ENCODE measurements around the gene FRMD1. TPM values are rescaled to one million over a fixed set of nuclear protein-coding genes. Genes with fewer than 3 reads are reported as not detected.

FRMD1 gene
- total and polyA plus RNA-seq, 8 donors, result 0.02 to 0.15 TPM; not detected in 6

GRCh38 chr6:168037856-168038255, 41.2 kb downstream of the FRMD1 start:
- no peak overlapping the region for H3K4me3 ChIP-seq
- peak overlapping the region in 2 of 4 donors; percentile 59 to 60 for H3K27ac ChIP-seq
- H3K4me1 ChIP-seq, result no peaks in the 10 kb centered on the region
- ATAC-seq (no peak), DNase-seq (no peak), FAIRE-seq (no peak)
- H3K36me3 ChIP-seq, result no peaks in the 10 kb centered on the region
- no peaks in the 10 kb centered on the region for H3K27me3 ChIP-seq
- H3K9me3 ChIP-seq, result peaks cover 0 to 8% (median 0%) of the 10 kb centered on the region in 4 donors
- TF ChIP-seq CTCF (IDR thresholded peaks at IDR 0.05), result no peak
- intact Hi-C loops (cut with DNase I), result no loop called here
- WGBS, 2 donors, result 58 to 62% methylated on average over 5 of the region's 5 CpGs

- ATAC-seq, result peak; percentile 29 to 77 (median 43)
- H3K4me3 ChIP-seq, result no peak overlapping the region
- no peaks in the 10 kb centered on the region for H3K36me3 ChIP-seq
- no peaks in the 10 kb centered on the region for H3K4me1 ChIP-seq
- 53 to 59% methylated on average over 6 of the region's 6 CpGs for WGBS, 2 donors
- intact Hi-C loops (cut with DNase I), result no loop called here
- H3K27ac ChIP-seq, result peak overlapping the region in 2 of 4 donors; percentile 59 to 60
- no peak for TF ChIP-seq CTCF (IDR thresholded peaks at IDR 0.05)
- H3K9me3 ChIP-seq, result peaks cover 0 to 8% (median 0%) of the 10 kb centered on the region in 4 donors
- DNase-seq, result no peak
- no peak for FAIRE-seq
- H3K27me3 ChIP-seq, result no peaks in the 10 kb centered on the region
These were observed 41.8 kb downstream of the FRMD1 start for GRCh38 chr6:168037242-168037641.

GRCh38 chr6:168035661-168036545, 43.1 kb downstream of the FRMD1 start:
- no peaks in the 10 kb centered on the region for H3K27me3 ChIP-seq
- no peaks in the 10 kb centered on the region for H3K4me1 ChIP-seq
- TF ChIP-seq CTCF (IDR thresholded peaks at IDR 0.05), result no peak
- ATAC-seq (peak in 3 of 4 donors; percentile 13 to 42 (median 26)), FAIRE-seq (no peak), DNase-seq (no peak)
- WGBS, 2 donors, result 36 to 61% methylated on average over 29 of the region's 29 CpGs
- peak overlapping the region in 2 of 4 donors; percentile 20 to 28 for H3K4me3 ChIP-seq
- intact Hi-C loops (cut with DNase I), result no loop called here
- peak overlapping the region in 3 of 4 donors; percentile 42 to 76 (median 60) for H3K27ac ChIP-seq
- H3K9me3 ChIP-seq, result peaks cover 0 to 8% (median 0%) of the 10 kb centered on the region in 4 donors
- no peaks in the 10 kb centered on the region for H3K36me3 ChIP-seq

- DNase-seq (peak in 4 of 6 donors; percentile 37 to 79 (median 52)), FAIRE-seq (no peak), ATAC-seq (peak; percentile 45 to 80 (median 62))
- H3K36me3 ChIP-seq, result no peaks in the 10 kb centered on the region
- TF ChIP-seq CTCF (IDR thresholded peaks at IDR 0.05), result no peak
- peak overlapping the region in 2 of 4 donors; percentile 20 to 28 for H3K4me3 ChIP-seq
- no peaks in the 10 kb centered on the region for H3K27me3 ChIP-seq
- H3K4me1 ChIP-seq, result no peaks in the 10 kb centered on the region
- intact Hi-C loops (cut with DNase I), result no loop called here
- H3K27ac ChIP-seq, result peak overlapping the region in 2 of 4 donors; percentile 42 to 76
- WGBS, 2 donors, result 22 to 62% methylated on average over 38 to 45 of the region's 45 CpGs
- peaks cover 0 to 8% (median 0%) of the 10 kb centered on the region in 4 donors for H3K9me3 ChIP-seq
These were observed 43.8 kb downstream of the FRMD1 start for GRCh38 chr6:168035098-168035660.

Data from pancreas (tissue), 10 donors.